K562 (cell line): ENCODE measurements around the gene SETD7. TPM values are rescaled to one million over a fixed set of nuclear protein-coding genes. Genes with fewer than 3 reads are reported as not detected.

Experiments
- ATAC-seq: fragments of 200-7000 bp; cut with Tn5 transposase; 3 replicates; pipeline ENCODE4 v1.9.1; 2020; ENCODE audit warnings: moderate library complexity
- BruUV-seq: library from RNA; stranded (reverse); fragments of 400-500 nt; replicated peaks from 2 replicates; lab custom pipeline; 2021; lab: Mats Ljungman, UMichigan
- CTCF ChIA-PET: fragments of 300-600 bp; formaldehyde crosslinking; extraction: SDS; loops from one replicate; lab custom pipeline; 2021; ENCODE audit warnings: low intra/inter-chr PET ratio; lab: Yijun Ruan, JAX
- POLR2A ChIA-PET: fragments of 300-600, 350-650 bp; sonication (Branson Sonifier 250); formaldehyde crosslinking; extraction: SDS; loops from one replicate; lab custom pipeline; 2021; ENCODE audit warnings: antibody characterized with exemption, inconsistent platforms; lab: Yijun Ruan, JAX
- DNase-seq, 4 experiments: peaks; one replicate each; pipeline versions ENCODE4 v3.0.0 to v3.0.0-alpha.2; 2011 to 2018; ENCODE audit warnings: low spot score in 3 of 4, mixed read lengths in 3 of 4; ENCODE audit errors: extremely low read depth in 1 of 4
- FAIRE-seq: peaks from 2 replicates; lab custom pipeline; 2011; peaks lifted over from hg19 to GRCh38; lab: Jason Lieb, UNC
- H2AFZ ChIP-seq: 2 replicates; pipeline ENCODE4 v1.6.0; 2011; ENCODE audit warnings: low read depth, low read length, control low read depth, inconsistent platforms
- H3K27ac ChIP-seq: fragments of 200-600 bp; 3 replicates; pipeline ENCODE4 v1.8.0; 2011; ENCODE audit warnings: low read depth, mild to moderate bottlenecking, control low read depth, inconsistent platforms, low read length, moderate library complexity, mixed read lengths; ENCODE audit errors: extremely low read depth
- H3K27me3 ChIP-seq, 2 experiments: fragments of 300-600 bp in 1 of 2; 2 replicates in 1 of 2; 3 replicates in 1 of 2; pipeline versions ENCODE4 v1.6.0 to v1.8.0; 2011; ENCODE audit warnings: inconsistent platforms in 2 of 2, low read length in 2 of 2, mild to moderate bottlenecking in 1 of 2, mixed read lengths in 1 of 2, moderate library complexity in 1 of 2; ENCODE audit not compliant: control insufficient read depth in 2 of 2, insufficient read depth in 2 of 2
- H3K36me3 ChIP-seq: fragments of 300-600 bp; 3 replicates; pipeline ENCODE4 v1.8.0; 2011; ENCODE audit warnings: mild to moderate bottlenecking, low read length, inconsistent platforms; ENCODE audit not compliant: control insufficient read depth, insufficient read depth
- H3K4me1 ChIP-seq, 2 experiments: fragments of 200-600 bp in 1 of 2; replicated peaks in 1 of 2; 2 replicates in 1 of 2; 3 replicates in 1 of 2; pipeline versions ENCODE4 v1.5.1 to v1.8.0; 2011; ENCODE audit warnings: inconsistent platforms in 2 of 2, low read length in 2 of 2, mild to moderate bottlenecking in 1 of 2, mixed read lengths in 1 of 2, moderate library complexity in 1 of 2; ENCODE audit not compliant: control insufficient read depth in 2 of 2, insufficient read depth in 2 of 2
- H3K4me2 ChIP-seq: 2 replicates; pipeline ENCODE4 v1.6.1; 2011; ENCODE audit warnings: low read length, control low read depth, inconsistent platforms, mixed read lengths; ENCODE audit not compliant: insufficient read depth
- H3K4me3 ChIP-seq: fragments of 200-600 bp; sonication (generic), shearing (Covaris generic); 2 replicates; pipeline ENCODE4 v1.5.1; 2016; ENCODE audit warnings: control low read depth, inconsistent platforms
- H3K79me2 ChIP-seq: fragments of 200-600 bp; 3 replicates; pipeline ENCODE4 v1.8.0; 2011; ENCODE audit warnings: low read length, inconsistent platforms; ENCODE audit not compliant: control insufficient read depth, insufficient read depth
- H3K9ac ChIP-seq, 2 experiments: 2 replicates each; pipeline versions ENCODE4 v1.6.0 to v1.6.1; 2011; ENCODE audit warnings: low read depth in 2 of 2, low read length in 2 of 2, control low read depth in 1 of 2, inconsistent platforms in 1 of 2, mild to moderate bottlenecking in 1 of 2, mixed read lengths in 1 of 2; ENCODE audit not compliant: insufficient read depth in 1 of 2
- H3K9me1 ChIP-seq: one replicate; pipeline ENCODE4 v1.6.0; 2011; ENCODE audit warnings: inconsistent platforms, mild to moderate bottlenecking, low read length, moderate library complexity; ENCODE audit not compliant: control insufficient read depth, insufficient read depth
- H3K9me3 ChIP-seq: replicated peaks from 2 replicates; pipeline ENCODE4 v1.5.1; 2011; ENCODE audit warnings: low read depth, low read length, inconsistent platforms; ENCODE audit not compliant: control insufficient read depth, insufficient read depth
- H4K20me1 ChIP-seq: replicated peaks from 2 replicates; pipeline ENCODE4 v1.6.1; 2011; ENCODE audit warnings: low read length, inconsistent platforms, mixed read lengths; ENCODE audit not compliant: control insufficient read depth, insufficient read depth
- EZH2 ChIP-seq: IDR thresholded peaks from 2 replicates; pipeline ENCODE4 v1.6.1; 2012; ENCODE audit warnings: low read depth, mild to moderate bottlenecking, inconsistent platforms, low read length, borderline replicate concordance
- HDAC2 ChIP-seq: fragments of 450-650 bp; IDR thresholded peaks from 2 replicates; pipeline ENCODE4 v1.6.1; 2016; ENCODE audit warnings: mild to moderate bottlenecking
- HDAC6 ChIP-seq: IDR thresholded peaks from 2 replicates; pipeline ENCODE4 v1.6.1; 2012; ENCODE audit warnings: low read depth, mild to moderate bottlenecking, control low read depth, inconsistent platforms, low read length, moderate library complexity
- MLLT1 ChIP-seq, 2 experiments: fragments of 450-650 bp; IDR thresholded peaks; 2 replicates each; pipeline ENCODE4 v1.6.1; 2016
- POLR2AphosphoS2 ChIP-seq: IDR thresholded peaks from 2 replicates; pipeline ENCODE4 v1.6.1; 2012; ENCODE audit warnings: low read length, improper control_type of control experiment
- RBFOX2 ChIP-seq: fragments of 200-400 bp; formaldehyde crosslinking; IDR thresholded peaks from 2 replicates; pipeline ENCODE4 v1.6.1; 2017; ENCODE audit warnings: low read depth, mild to moderate bottlenecking, low read length, moderate library complexity
- RBM34 ChIP-seq: fragments of 200-400 bp; formaldehyde crosslinking; IDR thresholded peaks from 2 replicates; pipeline ENCODE4 v1.6.1; 2018; ENCODE audit warnings: low read length, borderline replicate concordance; ENCODE audit not compliant: insufficient read depth
- SP1 ChIP-seq: sonication (generic); formaldehyde crosslinking; IDR thresholded peaks from 2 replicates; pipeline ENCODE4 v1.8.1; 2022; ENCODE audit warnings: mild to moderate bottlenecking, missing genetic modification reagents
- STAT5A ChIP-seq: IDR thresholded peaks from 2 replicates; pipeline ENCODE4 v1.6.1; 2012; ENCODE audit warnings: low read length, inconsistent platforms, borderline replicate concordance
- TSC22D4 ChIP-seq: fragments of 450-650 bp; IDR thresholded peaks from 2 replicates; pipeline ENCODE4 v1.6.1; 2016; ENCODE audit warnings: missing genetic modification characterization, missing biosample characterization, control low read depth
- ZBTB43 ChIP-seq: sonication (generic); formaldehyde crosslinking; IDR thresholded peaks from 2 replicates; pipeline ENCODE4 v1.8.0; 2023; ENCODE audit warnings: mild to moderate bottlenecking, missing genetic modification reagents
- ZNF12 ChIP-seq: sonication (generic); formaldehyde crosslinking; IDR thresholded peaks from 2 replicates; pipeline ENCODE4 v1.4.0; 2020; ENCODE audit warnings: mild to moderate bottlenecking, missing genetic modification reagents
- ZNF140 ChIP-seq: fragments of 250-450 bp; sonication (Bioruptor Pico); IDR thresholded peaks from 2 replicates; pipeline ENCODE4 v1.8.0; 2021; ENCODE audit warnings: moderate library complexity, mild to moderate bottlenecking, inconsistent platforms
- WGBS: fragments of 100-300 bp; shearing (Covaris generic); methylation state at CpG from one replicate; pipeline ENCODE4 v1.1.6; 2016; ENCODE audit warnings: low coverage, mixed read lengths; ENCODE audit not compliant: insufficient coverage; ENCODE audit errors: missing lambda C conversion rate; 5-methylcytosine and 5-hydroxymethylcytosine counted together
- in situ Hi-C: fragments of 300-500 bp; cut with MboI; formaldehyde crosslinking; loops from 4 replicates; pipeline ENCODE4 v1.15.0; 2018; ENCODE audit warnings: inconsistent platforms, mixed read lengths
- intact Hi-C: fragments of 100-400 bp; cut with micrococcal nuclease; formaldehyde crosslinking; loops from 2 replicates; pipeline ENCODE4 v1.14.2; 2022
- polyA plus RNA-seq, 8 experiments: library from polyadenylated mRNA; depleted of rRNA in 4 of 8; stranded (reverse) in 5 of 8; unstranded in 3 of 8; fragments of >200 nt; fragmentation: Nextera tagmentation in 2 of 8; fragmentation: Illumina TruSeq in 1 of 8; extraction: Ambion mirVana in 2 of 8; extraction: Trizol in 1 of 8; gene quantifications; 2 replicates each; pipeline versions ENCODE4 v1.2.1 to v1.2.3, GENCODE V29; 2011 to 2014; ENCODE audit warnings: inconsistent platforms in 1 of 8, missing spikeins in 1 of 8
- total RNA-seq, 7 experiments: library from RNA; depleted of rRNA in 6 of 7; stranded (reverse); fragments of >200 nt in 6 of 7; fragmentation: Illumina TruSeq in 2 of 7; extraction: Trizol in 2 of 7; gene quantifications; 2 replicates each; pipeline versions ENCODE4 v1.2.1 to v1.2.3, GENCODE V29; 2011 to 2021; ENCODE audit warnings: low replicate concordance in 1 of 7
- TF ChIP-seq, protein P1 (sequence below), 2 experiments: fragments of 450-650 bp in 1 of 2; sonication (generic) in 1 of 2; formaldehyde crosslinking; conservative IDR thresholded peaks; 2 replicates each; pipeline versions ENCODE4 v1.4.0 to v1.8.1; 2020 to 2022; ENCODE audit warnings: mild to moderate bottlenecking in 1 of 2, missing genetic modification reagents in 1 of 2

Gene SETD7
- total and polyA plus RNA-seq, 9 of the 15 experiments (the other 6 are each of a cell fraction or from before 2014, with no cell fraction given), result 0.37 to 2.4 (median 1.7) TPM

DNA sequence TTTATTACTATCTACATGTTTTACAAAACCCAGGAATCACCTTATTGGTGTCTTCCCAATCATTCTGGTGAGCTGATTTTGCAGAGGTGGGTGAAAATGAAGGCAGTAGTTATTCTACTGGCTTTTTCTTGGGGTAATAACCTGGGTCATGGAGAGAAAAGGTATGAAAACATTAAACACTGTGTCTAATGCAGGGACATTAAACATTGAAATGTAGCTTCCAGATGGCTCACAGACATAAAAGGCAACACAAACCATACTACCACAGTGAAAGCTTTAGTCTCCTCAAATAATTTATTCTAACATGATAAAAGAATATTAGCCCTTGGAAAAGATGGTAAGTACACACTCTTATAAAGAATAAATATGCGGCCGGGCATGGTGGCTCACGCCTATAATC lies 8.0 kb downstream of the SETD7 start:
- peaks cover 0 to 2% of the 10 kb centered on the region in 2 experiments; a peak in 1 of 5 replicates for H3K4me1 ChIP-seq
- ATAC-seq (no peak), FAIRE-seq (no peak), DNase-seq (no peak)
- peaks cover 2 to 16% of the 10 kb centered on the region in 2 experiments; a peak in 4 of 5 replicates for H3K27me3 ChIP-seq
- no peak overlapping the region for H3K4me3 ChIP-seq
- POLR2A ChIA-PET, result no interaction called here
- WGBS, result 14% methylated on average over 3 of the region's 3 CpGs
- in situ Hi-C loops, result loop anchor here (25.0 kb wide), 1 partner anchor 511 kb away; no protein-coding TSS in a partner anchor
- TF ChIP-seq ZNF12 (CRISPR knock-in tag), result no peak
- no peak for TF ChIP-seq ZBTB43
- no peak for TF ChIP-seq MLLT1 (IDR thresholded peaks at IDR 0.05)
- TF ChIP-seq, protein P1, sequence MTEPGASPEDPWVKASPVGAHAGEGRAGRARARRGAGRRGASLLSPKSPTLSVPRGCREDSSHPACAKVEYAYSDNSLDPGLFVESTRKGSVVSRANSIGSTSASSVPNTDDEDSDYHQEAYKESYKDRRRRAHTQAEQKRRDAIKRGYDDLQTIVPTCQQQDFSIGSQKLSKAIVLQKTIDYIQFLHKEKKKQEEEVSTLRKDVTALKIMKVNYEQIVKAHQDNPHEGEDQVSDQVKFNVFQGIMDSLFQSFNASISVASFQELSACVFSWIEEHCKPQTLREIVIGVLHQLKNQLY (CRISPR knock-in tag; conservative IDR thresholded peaks at IDR 0.05), result no peak
- TF ChIP-seq STAT5A, result no peak
- TF ChIP-seq TSC22D4, result no peak
- TF ChIP-seq SP1 (CRISPR knock-in tag), result no peak
- TF ChIP-seq RBFOX2, result no peak
- TF ChIP-seq ZNF140 (CRISPR knock-in tag), result no peak
- TF ChIP-seq HDAC6, result no peak
- TF ChIP-seq HDAC2, result no peak
- no peak for TF ChIP-seq POLR2AphosphoS2
- no peak for TF ChIP-seq EZH2
- no peak for TF ChIP-seq RBM34
- CTCF ChIA-PET, result no interaction called here
- no peaks in the 10 kb centered on the region for H3K36me3 ChIP-seq
- H4K20me1 ChIP-seq, result no peaks in the 10 kb centered on the region; the same call in 1 of the 2 replicates
- H3K27ac ChIP-seq, result no peak overlapping the region
- no peaks in the 10 kb centered on the region for H3K9me1 ChIP-seq
- H3K9ac ChIP-seq, result no peak overlapping the region
- H3K4me2 ChIP-seq, result no peak overlapping the region
- no peaks in the 10 kb centered on the region for H3K9me3 ChIP-seq
- BruUV-seq, result no TSS peak
- no peaks in the 10 kb centered on the region for H3K79me2 ChIP-seq
- H2AFZ ChIP-seq, result no peak overlapping the region
- intact Hi-C loops, result no loop called here
